C4-2B (cell line): ENCODE data around the gene TBRG1.

Source experiments
- CTCF ChIP-seq: fragments of 450-650 bp; conservative IDR thresholded peaks from 2 replicates; pipeline ENCODE4 v1.5.1; 2017; ENCODE audit warnings: mild to moderate bottlenecking
- ZFX ChIP-seq: fragments of 450-650 bp; IDR thresholded peaks from 2 replicates; pipeline ENCODE4 v1.6.1; 2017

GRCh38 chr11:124602193-124602592 is 20.5 kb upstream of the TBRG1 start:
- no peak for TF ChIP-seq CTCF
- no peak for TF ChIP-seq ZFX
